Lower leg skin (tissue), 4 donors: Measurements from ENCODE around the gene TNFAIP8L2. TPM values are rescaled to one million over a fixed set of nuclear protein-coding genes. Genes with fewer than 3 reads are reported as not detected.

ENCODE experiments used
- DNase-seq, 2 donors: peaks; one replicate each; pipeline ENCODE4 v3.0.0-alpha.2; 2019; ENCODE audit warnings: low spot score in 2 of 2
- H3K4me3 ChIP-seq: fragments of 200-600 bp; sonication (generic); 2 replicates; pipeline ENCODE4 v1.5.1; 2017; ENCODE audit warnings: mild to moderate bottlenecking, low read depth; ENCODE audit not compliant: poor library complexity, severe bottlenecking
- CTCF ChIP-seq, 3 donors: fragments of 450-650 bp; IDR thresholded peaks; one replicate each; pipeline ENCODE4 v1.5.1; 2016; ENCODE audit warnings: antibody characterized with exemption in 3 of 3, mild to moderate bottlenecking in 3 of 3, moderate library complexity in 2 of 3
- POLR2A ChIP-seq, 2 donors: fragments of 450-650 bp; IDR thresholded peaks; one replicate each; pipeline ENCODE4 v1.6.1; 2016 to 2017; ENCODE audit warnings: antibody characterized with exemption in 2 of 2, mild to moderate bottlenecking in 1 of 2, moderate library complexity in 1 of 2
- WGBS, 2 donors: methylation state at CpG; one replicate each; pipeline ENCODE4 v1.1.5; 2018; 5-methylcytosine and 5-hydroxymethylcytosine counted together
- intact Hi-C: fragments of 100-400 bp; cut with DNase I; formaldehyde crosslinking; loops from one replicate; pipeline ENCODE4 v1.15.0; 2023; ENCODE audit warnings: low total_unique reads
- total RNA-seq, 4 donors: library from RNA; depleted of rRNA; stranded (reverse); fragments of >200 nt; gene quantifications; one replicate each; pipeline ENCODE4 v1.1.0, GENCODE V29; 2016

Gene TNFAIP8L2
- total RNA-seq, 4 donors from 2014 or later: 1.2 to 5.6 (median 3.0) TPM

DNA sequence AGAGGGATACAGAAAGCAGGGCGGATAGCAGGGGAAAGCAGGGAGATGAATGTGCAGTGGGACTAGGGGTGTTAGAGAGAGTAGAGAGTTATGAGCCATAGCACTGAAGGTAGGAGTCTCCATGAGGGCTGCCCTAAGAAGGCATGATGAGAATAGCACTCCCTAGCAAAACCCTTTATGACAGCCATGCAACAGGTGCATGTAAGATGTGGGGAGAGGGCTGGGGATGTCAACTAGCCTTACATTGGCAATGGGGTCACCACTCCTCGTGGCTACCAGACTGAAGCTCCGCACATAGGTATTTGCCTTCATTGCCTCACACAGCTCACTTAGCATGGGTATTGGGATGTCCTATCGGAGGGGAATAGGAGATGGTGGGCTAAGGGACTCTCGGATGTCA, 14.7 kb downstream of the TNFAIP8L2 start:
- 82 to 85% methylated on average over 5 of the region's 5 CpGs for WGBS, 2 donors
- intact Hi-C loops: no loop called here
- TF ChIP-seq CTCF (IDR thresholded peaks at IDR 0.05) (no peak), POLR2A (IDR thresholded peaks at IDR 0.05) (no peak)

DNA sequence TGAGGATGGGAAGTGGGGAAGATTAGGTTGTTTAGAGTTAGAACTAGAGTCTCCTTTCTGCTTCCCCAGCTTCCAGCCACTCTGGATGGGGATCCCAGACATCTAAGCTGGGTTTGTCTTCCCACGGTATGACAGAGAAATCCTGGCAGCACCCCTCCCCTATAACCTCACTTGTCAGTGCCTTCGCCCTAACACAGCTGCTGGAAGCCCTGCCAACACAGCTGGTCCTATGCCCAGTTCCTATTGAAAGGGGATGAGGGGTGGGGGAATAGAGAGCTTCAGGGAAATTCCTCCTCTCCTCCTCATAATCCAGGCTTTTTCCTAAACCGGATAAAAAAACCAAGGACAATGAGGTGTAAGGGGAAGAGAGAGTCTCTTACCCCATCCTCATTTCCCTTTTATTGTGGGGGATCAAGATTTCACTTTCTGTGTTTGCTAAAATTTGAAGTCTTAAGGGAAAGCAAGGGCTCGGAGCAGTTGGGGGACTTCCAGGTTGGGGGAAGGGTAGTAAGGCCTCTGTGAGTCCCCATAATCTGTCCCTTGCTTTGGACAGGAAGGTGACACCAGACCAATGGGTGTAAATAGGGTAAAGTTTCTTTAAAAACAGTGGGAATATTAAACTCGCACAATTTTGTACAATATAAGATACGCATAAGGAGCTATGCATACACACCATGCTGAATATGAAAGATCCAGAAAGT, 18.7 kb downstream of the TNFAIP8L2 start:
- no peak for DNase-seq
- 43 to 45% methylated on average over 6 of the region's 6 CpGs for WGBS, 2 donors
- H3K4me3 ChIP-seq: no peak overlapping the region
- TF ChIP-seq CTCF (IDR thresholded peaks at IDR 0.05) (no peak), POLR2A (IDR thresholded peaks at IDR 0.05) (no peak)
- intact Hi-C loops: no loop called here

More for the DNA sequence above, 14.7 kb downstream of the TNFAIP8L2 start:
- DNase-seq: no peak
- no peak overlapping the region for H3K4me3 ChIP-seq

DNA sequence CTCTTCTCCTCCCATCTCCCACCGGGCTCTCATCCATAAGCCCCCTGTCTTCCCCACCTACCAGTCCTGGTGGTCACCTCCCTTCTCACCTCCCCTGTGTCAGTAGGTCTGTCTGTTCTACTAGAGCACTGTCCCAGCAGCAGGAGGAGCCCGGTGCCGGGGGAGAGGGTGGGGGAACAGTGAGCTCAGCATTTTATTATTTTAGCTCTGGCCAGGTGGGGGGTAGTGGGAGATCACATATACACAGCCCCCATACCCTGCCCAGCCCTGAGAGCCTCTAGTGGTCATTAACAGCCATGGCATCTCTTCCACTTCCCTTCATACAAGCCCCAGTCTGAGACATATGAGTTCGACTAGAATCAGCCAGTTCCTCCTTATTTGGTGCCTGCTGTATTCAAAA, 19.4 kb downstream of the TNFAIP8L2 start, which contains the start of gene TMOD4:
TSS of gene TMOD4 (minus strand) at position 119 of the 400 bp plus-strand sequence. CDS start 1,106 bp downstream, outside the sequence.
- no peak within 1 kb of the TSS for H3K4me3 ChIP-seq
- intact Hi-C loops: no loop called here
- 48 to 52% methylated on average over 4 of the region's 4 CpGs for WGBS, 2 donors
- no peak for DNase-seq
- TF ChIP-seq CTCF (IDR thresholded peaks at IDR 0.05) (no peak), POLR2A (IDR thresholded peaks at IDR 0.05) (no peak)

DNA sequence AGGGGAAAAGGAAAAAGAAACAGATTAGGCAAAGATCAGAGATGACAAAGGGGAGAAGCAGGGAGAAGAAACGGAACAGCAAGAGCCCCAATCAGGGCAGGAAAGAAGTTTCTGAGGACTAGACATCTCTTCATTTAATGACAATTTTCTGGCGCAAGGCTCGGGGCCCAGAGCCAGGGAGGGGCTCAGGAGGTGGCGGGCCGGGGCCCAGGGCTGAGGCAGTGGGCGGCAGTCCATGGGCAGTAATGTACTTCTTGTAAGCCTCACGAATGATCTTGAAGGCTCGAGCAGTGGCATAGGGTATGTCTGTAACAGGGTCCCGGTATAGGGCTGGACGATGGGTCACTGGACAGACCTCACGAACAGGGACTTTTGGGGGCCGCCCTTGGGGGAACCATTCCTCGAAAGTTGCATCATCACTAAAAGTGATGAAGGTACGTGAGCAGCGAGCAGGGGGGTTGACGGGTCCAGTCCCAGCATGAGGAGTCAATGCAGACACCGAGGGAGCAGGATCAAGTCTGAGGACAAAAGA, 20.1 kb downstream of the TNFAIP8L2 start:
- WGBS, 2 donors: 88 to 90% methylated on average over 17 of the region's 17 CpGs
- no peak for DNase-seq
- no peak for TF ChIP-seq POLR2A (IDR thresholded peaks at IDR 0.05)
- no peak for TF ChIP-seq CTCF (IDR thresholded peaks at IDR 0.05)
- intact Hi-C loops: no loop called here
- H3K4me3 ChIP-seq: no peak overlapping the region

DNA sequence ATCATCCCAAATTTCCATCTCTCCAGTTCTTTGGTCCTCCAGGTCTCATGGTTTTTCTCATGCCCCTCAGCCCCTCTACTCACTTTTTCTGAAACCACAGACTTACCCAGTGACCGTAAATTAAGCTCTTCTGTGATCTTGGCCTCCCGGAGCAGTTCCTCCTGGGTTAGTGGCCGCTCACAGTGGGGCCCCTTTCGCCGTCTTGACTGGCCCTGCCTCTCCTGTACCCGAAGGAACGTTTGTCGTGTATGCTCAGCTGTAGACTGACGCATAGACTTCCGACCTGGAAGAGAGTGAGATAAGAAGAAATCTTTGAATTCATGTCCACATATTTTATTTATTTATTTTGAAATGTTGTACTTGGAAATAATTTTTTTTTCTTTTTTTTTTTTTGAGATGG, 27.8 kb downstream of the TNFAIP8L2 start:
- intact Hi-C loops: no loop called here
- no peak overlapping the region for H3K4me3 ChIP-seq
- 93% methylated on average over 10 of the region's 10 CpGs for WGBS, 2 donors
- TF ChIP-seq CTCF (IDR thresholded peaks at IDR 0.05): no peak
- no peak for DNase-seq
